ENCODE measurements around the gene SLC66A2.
"Not testable (repeated sequence)": the region's sequence is repeated elsewhere in the genome, so short reads cannot be mapped to it uniquely, and the experiment has no call there.

SLC66A2 gene

DNA sequence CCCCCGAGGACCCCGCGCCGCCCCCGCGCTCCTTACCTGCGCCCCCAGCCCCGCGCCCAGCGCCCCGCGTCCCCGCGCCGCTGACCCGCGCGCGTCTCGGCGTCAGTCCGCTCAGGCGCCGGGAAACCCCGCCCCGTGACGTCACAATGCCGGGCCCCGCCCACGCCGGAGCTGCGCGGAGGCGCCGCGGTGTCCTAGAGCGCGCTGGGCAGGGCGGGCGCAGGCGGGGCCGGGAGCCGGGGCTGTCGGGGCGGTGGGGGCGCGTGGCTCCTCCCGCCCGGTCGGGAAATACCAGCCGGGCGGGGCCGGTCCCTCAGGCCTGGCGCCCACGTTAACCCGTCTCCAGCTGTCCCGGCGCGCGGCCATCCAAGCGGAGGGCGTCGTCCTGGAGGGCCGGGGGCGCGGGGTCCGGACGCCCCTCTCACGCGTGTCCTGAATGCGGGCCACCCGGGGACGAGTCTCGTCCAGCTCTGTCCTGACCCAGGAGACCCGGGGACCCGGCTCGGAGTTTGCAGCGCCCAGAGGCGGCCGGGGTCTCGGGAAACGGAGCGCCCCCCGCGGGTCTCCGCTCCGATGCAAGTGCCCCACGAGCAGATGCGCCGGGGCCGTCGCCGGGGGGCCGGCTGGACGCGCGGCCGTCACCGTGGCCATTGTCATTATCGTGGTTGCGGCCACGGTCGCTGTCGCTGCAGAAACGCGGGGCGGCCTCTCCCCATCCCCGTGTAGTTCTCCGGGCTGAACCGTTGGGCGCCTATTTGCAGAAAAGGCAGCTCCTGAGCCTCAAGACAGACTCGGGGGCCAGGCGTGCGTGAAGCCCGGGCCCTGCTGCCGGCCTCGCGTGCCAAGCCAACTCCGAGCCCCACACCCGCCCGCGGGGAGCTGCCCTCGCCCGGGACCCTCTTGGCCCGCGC, at the start of gene SLC66A2:
TSS of gene SLC66A2 (minus strand) at position 109 of the 911 bp plus-strand sequence. CDS start 727 bp downstream, outside the sequence.
- TF ChIP-seq, protein P1, sequence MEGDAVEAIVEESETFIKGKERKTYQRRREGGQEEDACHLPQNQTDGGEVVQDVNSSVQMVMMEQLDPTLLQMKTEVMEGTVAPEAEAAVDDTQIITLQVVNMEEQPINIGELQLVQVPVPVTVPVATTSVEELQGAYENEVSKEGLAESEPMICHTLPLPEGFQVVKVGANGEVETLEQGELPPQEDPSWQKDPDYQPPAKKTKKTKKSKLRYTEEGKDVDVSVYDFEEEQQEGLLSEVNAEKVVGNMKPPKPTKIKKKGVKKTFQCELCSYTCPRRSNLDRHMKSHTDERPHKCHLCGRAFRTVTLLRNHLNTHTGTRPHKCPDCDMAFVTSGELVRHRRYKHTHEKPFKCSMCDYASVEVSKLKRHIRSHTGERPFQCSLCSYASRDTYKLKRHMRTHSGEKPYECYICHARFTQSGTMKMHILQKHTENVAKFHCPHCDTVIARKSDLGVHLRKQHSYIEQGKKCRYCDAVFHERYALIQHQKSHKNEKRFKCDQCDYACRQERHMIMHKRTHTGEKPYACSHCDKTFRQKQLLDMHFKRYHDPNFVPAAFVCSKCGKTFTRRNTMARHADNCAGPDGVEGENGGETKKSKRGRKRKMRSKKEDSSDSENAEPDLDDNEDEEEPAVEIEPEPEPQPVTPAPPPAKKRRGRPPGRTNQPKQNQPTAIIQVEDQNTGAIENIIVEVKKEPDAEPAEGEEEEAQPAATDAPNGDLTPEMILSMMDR (IDR thresholded peaks at IDR 0.05; ENCODE audit: control insufficient read depth, insufficient read depth, low read depth, low read length, missing control alignments), result no peak
- DNase-seq (ENCODE audit: low read depth), result no peak

DNA sequence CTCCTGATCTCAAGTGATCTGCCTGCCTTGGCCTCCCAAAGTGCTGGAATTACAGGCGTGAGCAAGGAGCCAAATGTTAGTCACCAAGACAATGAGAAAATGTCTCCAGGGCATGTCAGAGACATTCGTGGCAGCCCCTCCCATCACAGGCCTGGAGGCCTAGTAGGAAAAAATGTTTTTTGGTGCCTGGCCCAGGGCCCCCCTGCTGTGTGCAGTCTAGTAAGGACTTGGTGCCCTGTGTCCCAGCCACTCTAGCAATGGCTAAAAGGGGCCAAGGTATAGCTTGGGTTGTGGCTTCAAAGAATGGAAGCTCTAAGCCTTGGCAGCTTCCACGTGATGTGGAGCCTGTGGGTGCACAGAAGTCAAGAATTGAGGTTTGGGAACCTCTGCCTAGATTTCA, 49.4 kb upstream of the SLC66A2 start:
- H3K4me3 ChIP-seq (ENCODE audit: control insufficient read depth, low read depth, low read length), result no peak overlapping the region
- no peak for DNase-seq (ENCODE audit: low read depth)
- TF ChIP-seq, protein P1 (IDR thresholded peaks at IDR 0.05; ENCODE audit: control insufficient read depth, insufficient read depth, low read depth, low read length, missing control alignments), result no peak

More for the DNA sequence above, at the start of gene SLC66A2:
- peak within 1 kb of the TSS; percentile 75 for H3K4me3 ChIP-seq (ENCODE audit: control insufficient read depth, low read depth, low read length)

DNA sequence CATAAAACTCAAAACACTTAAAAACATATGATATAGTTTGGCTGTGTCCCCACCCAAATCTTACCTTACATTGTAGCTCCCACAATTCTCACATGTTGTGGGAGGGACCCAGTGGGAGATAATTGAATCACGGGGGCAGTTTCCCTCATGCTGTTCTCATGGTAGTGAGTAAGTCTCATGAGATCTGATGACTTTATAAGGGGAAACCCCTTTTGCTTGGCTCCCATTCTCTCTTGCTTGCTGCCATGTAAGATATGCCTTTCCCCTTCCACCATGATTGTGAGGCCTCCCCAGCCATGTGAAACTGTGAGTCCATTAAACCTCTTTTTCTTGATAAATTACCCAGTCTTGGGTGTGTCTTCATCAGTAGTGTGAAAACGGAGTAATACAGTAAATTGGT, 48.2 kb upstream of the SLC66A2 start:
- DNase-seq (ENCODE audit: low read depth); H3K4me3 ChIP-seq (ENCODE audit: control insufficient read depth, low read depth, low read length): not testable (repeated sequence)

DNA sequence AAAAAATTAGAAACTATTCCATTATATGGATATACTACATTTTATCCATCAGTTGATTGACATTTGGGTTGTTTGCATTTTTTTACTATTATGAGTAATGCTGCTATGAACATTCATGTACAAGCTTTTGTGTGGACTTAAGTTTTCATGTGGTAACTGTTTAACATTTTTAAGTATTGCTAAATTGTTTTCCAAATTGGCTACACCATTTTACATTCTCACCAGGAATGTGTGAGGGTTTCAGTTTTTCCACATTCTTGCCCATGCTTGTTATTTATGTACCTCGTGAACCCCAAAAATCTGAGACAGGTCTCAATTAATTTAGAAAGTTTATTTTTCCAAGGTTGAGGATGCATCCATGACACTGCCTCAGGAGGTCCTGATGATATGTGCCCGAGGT, 40.0 kb upstream of the SLC66A2 start:
- DNase-seq (ENCODE audit: low read depth), result no peak
- no peak overlapping the region for H3K4me3 ChIP-seq (ENCODE audit: control insufficient read depth, low read depth, low read length)
- TF ChIP-seq, protein P1 (IDR thresholded peaks at IDR 0.05; ENCODE audit: control insufficient read depth, insufficient read depth, low read depth, low read length, missing control alignments), result no peak

DNA sequence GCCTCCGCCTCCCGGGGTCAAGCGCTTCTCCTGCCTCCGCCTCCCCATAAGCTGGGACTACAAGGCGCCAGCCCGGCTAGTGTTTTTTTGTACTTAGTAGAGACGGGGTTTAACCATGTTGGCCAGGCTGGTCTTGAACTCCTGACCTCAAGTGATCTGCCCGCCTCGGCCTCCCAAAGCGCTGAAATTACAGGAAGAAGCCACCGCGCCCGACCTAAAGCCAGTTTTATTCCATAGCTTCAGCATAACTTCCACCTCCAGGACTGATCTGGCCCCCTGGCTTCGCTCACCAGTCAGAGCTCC, 37.7 kb upstream of the SLC66A2 start:
- H3K4me3 ChIP-seq (ENCODE audit: control insufficient read depth, low read depth, low read length), result peak overlapping the region; percentile 91
- TF ChIP-seq, protein P1 (IDR thresholded peaks at IDR 0.05; ENCODE audit: control insufficient read depth, insufficient read depth, low read depth, low read length, missing control alignments), result no peak
- DNase-seq (ENCODE audit: low read depth), result no peak

DNA sequence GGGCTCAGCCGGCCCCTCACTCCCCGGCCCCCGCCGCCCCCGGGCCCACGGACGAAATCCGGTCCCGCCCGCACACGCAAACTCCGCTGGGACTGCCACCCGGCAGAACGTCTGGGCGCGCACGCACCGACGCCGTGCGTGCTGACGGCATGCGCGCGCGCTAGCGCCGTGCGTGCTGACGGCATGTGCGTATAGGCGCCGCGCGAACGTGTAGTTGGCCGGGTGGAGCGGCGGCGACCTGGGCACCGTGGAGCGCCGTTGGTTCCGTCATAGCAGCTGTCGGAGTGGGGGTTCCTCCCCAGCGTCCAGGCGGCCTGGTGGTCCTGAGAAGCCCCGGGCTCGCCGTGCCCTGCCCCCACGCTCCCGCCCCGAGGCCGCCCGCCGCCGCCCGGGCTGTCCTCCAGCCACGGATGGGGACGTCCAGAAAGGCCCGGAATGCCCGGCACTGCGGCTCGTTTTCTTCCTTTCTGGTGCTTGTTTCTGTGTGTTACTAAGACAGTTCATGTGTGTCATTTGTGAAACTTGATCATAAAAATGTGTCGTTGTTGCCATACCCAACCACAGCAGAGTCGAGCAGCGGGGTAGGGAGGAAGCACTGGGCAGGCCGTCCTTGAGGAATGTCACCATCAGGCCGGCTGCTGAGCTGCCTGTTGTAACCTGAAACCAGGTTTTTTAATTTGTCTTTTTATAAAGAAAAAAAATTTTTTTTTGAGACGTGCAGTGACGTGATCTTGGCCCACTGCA, 37.2 kb upstream of the SLC66A2 start, which contains the start of gene TXNL4A:
TSS of gene TXNL4A (minus strand) at position 113 of the 744 bp plus-strand sequence. CDS start 171 bp downstream, outside the sequence.
- TF ChIP-seq, protein P1 (IDR thresholded peaks at IDR 0.05; ENCODE audit: control insufficient read depth, insufficient read depth, low read depth, low read length, missing control alignments), result no peak
- peak within 1 kb of the TSS; percentile 91 for H3K4me3 ChIP-seq (ENCODE audit: control insufficient read depth, low read depth, low read length)
- peak; percentile 54 for DNase-seq (ENCODE audit: low read depth)

DNA sequence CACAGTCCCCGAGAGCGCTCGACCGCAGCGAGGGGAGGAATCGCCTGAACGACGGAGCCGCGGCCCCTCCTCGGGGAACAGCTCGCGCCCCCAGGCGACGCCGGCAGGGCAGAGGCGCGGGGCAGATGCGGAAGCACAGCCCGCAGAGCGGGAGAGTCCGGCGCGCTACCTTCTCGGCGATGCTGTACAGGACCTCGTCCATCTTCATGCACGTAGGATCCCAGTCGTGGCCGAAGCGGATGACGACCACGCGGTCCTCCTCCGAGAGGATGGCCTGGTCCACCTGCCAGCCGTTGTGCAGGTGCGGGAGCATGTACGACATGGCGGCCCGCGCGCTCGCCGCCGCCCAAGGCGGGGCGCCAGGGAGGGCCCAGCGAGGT, 36.6 kb upstream of the SLC66A2 start:
- TF ChIP-seq, protein P1 (IDR thresholded peaks at IDR 0.05; ENCODE audit: control insufficient read depth, insufficient read depth, low read depth, low read length, missing control alignments), result peak; percentile 18
- peak overlapping the region; percentile 91 for H3K4me3 ChIP-seq (ENCODE audit: control insufficient read depth, low read depth, low read length)
- no peak for DNase-seq (ENCODE audit: low read depth)
